Activated naive CD8-positive, alpha-beta T cell treated with anti-CD3 and anti-CD28 coated beads, Interleukin-2, amount 10 ng/mL, durations not matched to agents 7 days and 5 days (primary cell): Measurements from ENCODE around the gene PCSK1. TPM values are rescaled to one million over a fixed set of nuclear protein-coding genes. Genes with fewer than 3 reads are reported as not detected.
"Not testable (repeated sequence)": the region's sequence is repeated elsewhere in the genome, so short reads cannot be mapped to it uniquely, and the experiment has no call there.

Experiments
- ATAC-seq: fragments of 150-1000 bp; cut with Tn5 transposase; one replicate; pipeline ENCODE4 v1.10.0; 2021; ENCODE audit warnings: low read depth, moderate library complexity
- POLR2A ChIA-PET: fragments of 350-600 bp; sonication (Branson Sonifier 250); formaldehyde crosslinking; loops from one replicate; lab custom pipeline; 2021; ENCODE audit warnings: antibody characterized with exemption; lab: Charles Lee
- DNase-seq: peaks from one replicate; pipeline ENCODE4 v3.0.0; 2021
- H3K27ac Mint-ChIP-seq: one replicate; pipeline ENCODE4 v1.8.0; 2022; ENCODE audit warnings: mild to moderate bottlenecking, mixed read lengths
- H3K27me3 Mint-ChIP-seq: one replicate; pipeline ENCODE4 v1.8.0; 2022; ENCODE audit warnings: mild to moderate bottlenecking, moderate library complexity, mixed read lengths
- H3K36me3 Mint-ChIP-seq: one replicate; pipeline ENCODE4 v1.8.0; 2021; ENCODE audit warnings: mild to moderate bottlenecking, mixed read lengths
- H3K4me1 Mint-ChIP-seq: one replicate; pipeline ENCODE4 v1.8.0; 2021; ENCODE audit warnings: mixed read lengths
- H3K4me3 Mint-ChIP-seq: one replicate; pipeline ENCODE4 v1.8.0; 2022; ENCODE audit warnings: mild to moderate bottlenecking, moderate library complexity, mixed read lengths
- H3K9me3 Mint-ChIP-seq: one replicate; pipeline ENCODE4 v1.8.0; 2021; ENCODE audit warnings: mixed read lengths
- total RNA-seq, 2 experiments: library from RNA; stranded (reverse); gene quantifications; one replicate each; pipeline ENCODE4 v1.2.3, GENCODE V29; 2021

PCSK1 gene
- total RNA-seq, 2 experiments from 2014 or later = not detected

DNA sequence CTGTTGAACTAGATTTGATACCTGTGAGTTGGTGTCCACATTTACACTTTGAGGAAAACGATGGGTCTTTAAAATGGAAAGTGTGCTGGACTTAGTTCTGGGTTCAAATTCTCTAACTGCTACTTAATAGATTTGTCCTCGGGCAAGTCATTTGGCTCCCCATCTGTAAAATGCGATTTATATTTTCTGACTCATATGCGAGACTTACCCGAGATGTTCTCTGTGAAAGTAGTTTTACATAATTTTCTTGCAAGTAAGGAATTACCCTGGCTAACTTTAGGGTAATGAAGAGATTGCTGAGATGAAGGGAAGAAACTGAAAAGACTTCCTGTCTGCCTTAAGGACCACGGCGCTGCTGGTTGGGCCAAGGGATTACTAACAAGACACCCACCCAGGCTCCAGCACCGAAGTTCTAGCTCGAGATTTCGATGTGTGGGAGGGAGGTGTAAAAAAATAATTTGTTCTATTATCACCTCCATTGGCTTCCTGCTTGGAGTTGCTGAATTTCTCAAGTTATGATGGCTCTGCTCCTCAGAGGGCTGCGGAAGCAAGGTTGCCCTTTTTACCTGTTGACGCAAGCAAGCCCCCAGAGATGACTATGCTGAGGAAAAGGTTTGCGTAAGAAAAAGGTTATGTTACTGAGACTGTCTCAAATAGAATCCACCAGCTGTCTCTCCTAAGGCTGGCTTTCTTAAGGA, 24.1 kb downstream of the PCSK1 start:
- DNase-seq = no peak
- no peak overlapping the region for H3K4me3 Mint-ChIP-seq
- POLR2A ChIA-PET = no interaction called here
- H3K9me3 Mint-ChIP-seq = no peaks in the 10 kb centered on the region
- H3K27ac Mint-ChIP-seq = no peak overlapping the region
- H3K27me3 Mint-ChIP-seq = peaks cover 5% of the 10 kb centered on the region
- H3K36me3 Mint-ChIP-seq = no peaks in the 10 kb centered on the region
- ATAC-seq = no peak
- H3K4me1 Mint-ChIP-seq = no peaks in the 10 kb centered on the region

DNA sequence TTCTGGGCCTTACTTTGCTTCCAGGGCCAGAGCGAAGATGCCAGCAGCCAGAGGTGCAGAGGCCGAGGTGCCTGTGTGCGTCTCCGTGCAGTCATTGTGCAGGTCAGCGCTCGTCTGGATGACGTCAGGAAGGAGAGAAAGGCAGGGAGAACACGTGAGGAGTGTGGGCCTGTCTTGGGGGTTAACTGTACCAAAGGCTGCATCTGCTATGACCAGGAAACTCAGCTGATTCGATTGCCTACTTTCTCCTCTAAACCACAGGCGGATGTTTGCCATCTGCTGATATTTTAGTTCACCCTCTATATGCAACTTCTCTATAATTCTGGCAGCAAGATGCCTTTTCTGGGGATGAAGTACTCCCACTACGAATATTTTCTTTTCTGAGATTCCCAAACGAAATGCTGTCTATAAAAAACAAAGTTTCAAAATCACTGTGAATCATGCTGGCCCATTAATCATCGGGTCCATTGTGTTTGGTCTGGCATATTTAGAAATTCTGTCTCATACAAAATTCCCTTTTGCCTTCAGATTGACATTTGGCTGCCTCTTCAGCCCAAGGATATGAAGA, 24.8 kb downstream of the PCSK1 start:
- no peak for DNase-seq
- no peaks in the 10 kb centered on the region for H3K36me3 Mint-ChIP-seq
- H3K27ac Mint-ChIP-seq = no peak overlapping the region
- H3K4me3 Mint-ChIP-seq = no peak overlapping the region
- no peak for ATAC-seq
- peaks cover 5% of the 10 kb centered on the region for H3K27me3 Mint-ChIP-seq
- H3K9me3 Mint-ChIP-seq = no peaks in the 10 kb centered on the region
- POLR2A ChIA-PET = no interaction called here
- no peaks in the 10 kb centered on the region for H3K4me1 Mint-ChIP-seq

DNA sequence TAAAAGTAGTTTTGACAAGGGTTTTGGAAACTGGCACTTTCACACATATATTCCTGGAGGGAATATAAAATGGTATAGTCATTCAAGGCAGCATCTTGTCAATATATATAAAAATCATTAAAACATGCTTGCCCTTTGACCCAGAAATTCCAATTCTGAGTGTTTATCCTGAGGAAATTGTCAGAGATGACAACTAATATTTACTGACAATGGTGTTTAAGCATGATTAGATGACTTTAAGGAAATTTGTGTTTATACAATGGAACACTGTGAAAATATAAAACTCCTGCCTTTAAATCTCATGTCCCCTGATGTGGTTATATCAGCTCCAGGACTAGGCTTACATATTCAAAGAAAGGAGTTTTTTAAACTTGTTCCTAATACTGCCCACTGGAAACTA, 25.6 kb downstream of the PCSK1 start:
- H3K27me3 Mint-ChIP-seq = peaks cover 5% of the 10 kb centered on the region
- H3K27ac Mint-ChIP-seq = no peak overlapping the region
- no peak overlapping the region for H3K4me3 Mint-ChIP-seq
- H3K36me3 Mint-ChIP-seq = no peaks in the 10 kb centered on the region
- DNase-seq (no peak), ATAC-seq (no peak)
- H3K4me1 Mint-ChIP-seq = no peaks in the 10 kb centered on the region
- POLR2A ChIA-PET = no interaction called here
- H3K9me3 Mint-ChIP-seq = no peaks in the 10 kb centered on the region

DNA sequence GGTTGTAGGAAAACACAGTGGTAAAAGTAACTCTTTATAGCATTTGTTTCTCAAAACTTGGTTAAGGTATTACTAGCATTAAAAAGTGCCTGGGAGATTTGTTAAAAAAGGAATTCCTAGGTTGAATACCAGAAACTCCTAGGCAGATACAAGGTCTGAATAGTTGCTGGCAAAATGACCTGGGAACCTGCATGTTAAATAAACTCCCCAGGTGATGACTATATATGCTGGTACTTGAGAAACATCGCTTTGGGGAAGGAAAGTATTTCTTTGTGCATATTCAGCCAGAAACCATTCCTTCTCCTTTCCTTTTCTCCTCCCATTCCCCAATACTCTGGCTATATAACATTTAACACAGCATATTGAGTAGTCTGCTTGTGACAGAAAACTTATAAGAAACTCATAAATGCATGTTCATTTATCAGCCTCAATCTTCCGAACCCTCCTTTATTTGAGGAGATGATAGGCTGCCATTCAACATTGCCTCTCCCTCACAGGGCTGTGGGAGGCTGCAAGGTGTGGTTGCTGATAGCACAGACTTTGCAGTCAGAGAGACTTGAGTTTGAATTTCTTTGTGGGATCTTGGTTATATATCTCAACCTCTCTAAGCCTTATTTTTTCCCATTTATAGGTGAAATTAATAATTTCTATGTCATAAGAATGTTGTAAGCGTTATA, 28.7 kb downstream of the PCSK1 start:
- DNase-seq (no peak), ATAC-seq (no peak)
- Mint-ChIP-seq H3K9me3 (no peaks in the 10 kb centered on the region), H3K4me1 (no peaks in the 10 kb centered on the region), H3K4me3 (no peak overlapping the region), H3K27me3 (peaks cover 5% of the 10 kb centered on the region), H3K27ac (no peak overlapping the region), H3K36me3 (no peaks in the 10 kb centered on the region)
- POLR2A ChIA-PET = no interaction called here

DNA sequence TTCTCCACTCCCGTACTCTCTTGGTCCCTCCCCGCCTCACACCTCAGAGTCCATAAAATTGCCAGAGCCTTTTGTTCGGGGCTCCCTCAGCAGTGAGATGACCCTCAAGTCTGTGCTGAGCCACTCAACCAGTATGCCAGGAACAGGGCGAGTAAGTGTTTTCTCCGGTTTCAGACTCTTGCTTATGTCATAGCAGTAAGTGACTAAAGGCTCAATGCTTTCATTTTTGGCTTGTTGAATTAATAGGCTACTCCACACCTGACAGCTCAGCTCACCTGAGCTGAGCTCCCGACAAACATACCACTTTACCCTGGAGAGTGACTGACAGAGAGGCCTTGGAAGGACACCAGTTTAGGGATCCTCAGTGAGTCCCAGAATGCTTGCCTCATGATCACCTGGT, 30.5 kb downstream of the PCSK1 start:
- Mint-ChIP-seq H3K27ac (no peak overlapping the region), H3K36me3 (no peaks in the 10 kb centered on the region), H3K9me3 (no peaks in the 10 kb centered on the region), H3K4me3 (no peak overlapping the region), H3K4me1 (no peaks in the 10 kb centered on the region), H3K27me3 (peaks cover 5% of the 10 kb centered on the region)
- ATAC-seq (no peak), DNase-seq (no peak)
- POLR2A ChIA-PET = no interaction called here

DNA sequence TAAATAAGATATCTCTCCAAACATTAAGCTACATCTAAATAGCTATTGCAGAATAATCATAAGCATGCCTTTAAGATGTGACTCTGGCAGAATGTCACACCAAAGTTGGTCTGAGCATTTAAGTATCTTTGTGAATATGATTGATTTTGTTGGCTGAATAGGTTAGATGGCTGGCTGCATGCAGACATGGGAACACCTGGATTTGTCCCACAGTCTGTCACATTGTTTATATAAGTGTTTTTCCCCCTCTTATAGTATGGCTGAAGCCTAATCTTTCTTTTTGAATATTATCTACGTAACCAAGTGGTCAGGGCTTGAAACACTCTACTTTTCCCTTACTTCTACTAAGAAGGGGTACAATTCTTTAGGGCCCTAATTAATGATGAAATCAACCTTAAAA, 36.2 kb downstream of the PCSK1 start:
- DNase-seq (no peak), ATAC-seq (no peak)
- H3K4me3 Mint-ChIP-seq = no peak overlapping the region
- H3K4me1 Mint-ChIP-seq = no peaks in the 10 kb centered on the region
- peaks cover 10% of the 10 kb centered on the region for H3K27me3 Mint-ChIP-seq
- no peak overlapping the region for H3K27ac Mint-ChIP-seq
- POLR2A ChIA-PET = no interaction called here
- H3K9me3 Mint-ChIP-seq = no peaks in the 10 kb centered on the region
- no peaks in the 10 kb centered on the region for H3K36me3 Mint-ChIP-seq

DNA sequence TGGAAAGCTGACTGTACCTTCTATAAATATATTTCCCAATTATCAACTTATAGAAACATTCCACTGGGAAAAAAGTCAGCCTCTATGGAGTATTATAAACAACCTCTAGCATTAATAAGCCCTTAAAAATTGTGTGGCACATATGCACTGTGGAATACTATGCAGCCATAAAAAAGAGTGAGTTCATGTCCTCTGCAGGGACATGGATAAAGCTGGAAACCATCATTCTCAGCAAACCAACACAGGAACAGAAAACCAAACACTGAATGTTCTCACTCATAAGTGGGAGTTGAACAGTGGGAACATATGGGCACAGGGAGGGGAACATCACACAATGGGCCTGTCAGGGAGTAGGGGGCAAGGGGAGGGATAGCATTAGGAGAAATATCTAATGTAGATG, 37.8 kb downstream of the PCSK1 start:
- POLR2A ChIA-PET, H3K36me3 Mint-ChIP-seq: not testable (repeated sequence)

DNA sequence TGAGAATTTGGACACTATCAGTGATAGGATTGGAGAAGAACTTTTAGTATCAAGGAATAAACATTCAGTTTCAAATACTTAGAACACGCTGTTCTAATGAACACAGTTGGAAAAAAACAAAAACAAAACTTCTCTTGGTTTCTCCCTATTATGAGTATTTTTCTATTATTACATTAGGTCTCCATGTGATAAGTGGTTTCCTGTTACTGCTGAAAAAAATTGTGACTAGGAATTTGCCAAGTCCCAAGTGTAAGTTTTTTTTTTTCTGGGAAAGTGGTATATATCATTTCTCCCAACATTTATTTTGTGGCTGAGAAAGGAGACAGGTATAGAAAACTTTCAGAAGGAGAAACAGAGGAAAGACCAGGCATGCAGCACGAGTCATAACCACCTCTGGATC, 41.1 kb downstream of the PCSK1 start:
- no peak for DNase-seq
- H3K9me3 Mint-ChIP-seq = no peaks in the 10 kb centered on the region
- peaks cover 16% of the 10 kb centered on the region for H3K27me3 Mint-ChIP-seq
- no peak for ATAC-seq
- POLR2A ChIA-PET = no interaction called here
- no peak overlapping the region for H3K27ac Mint-ChIP-seq
- no peak overlapping the region for H3K4me3 Mint-ChIP-seq
- H3K4me1 Mint-ChIP-seq = no peaks in the 10 kb centered on the region
- H3K36me3 Mint-ChIP-seq = no peaks in the 10 kb centered on the region

More for the DNA sequence above, 37.8 kb downstream of the PCSK1 start:
- H3K9me3 Mint-ChIP-seq, ATAC-seq, H3K4me3 Mint-ChIP-seq, H3K27ac Mint-ChIP-seq, H3K4me1 Mint-ChIP-seq, DNase-seq: not testable (repeated sequence)
- H3K27me3 Mint-ChIP-seq = peaks cover 10% of the 10 kb centered on the region

DNA sequence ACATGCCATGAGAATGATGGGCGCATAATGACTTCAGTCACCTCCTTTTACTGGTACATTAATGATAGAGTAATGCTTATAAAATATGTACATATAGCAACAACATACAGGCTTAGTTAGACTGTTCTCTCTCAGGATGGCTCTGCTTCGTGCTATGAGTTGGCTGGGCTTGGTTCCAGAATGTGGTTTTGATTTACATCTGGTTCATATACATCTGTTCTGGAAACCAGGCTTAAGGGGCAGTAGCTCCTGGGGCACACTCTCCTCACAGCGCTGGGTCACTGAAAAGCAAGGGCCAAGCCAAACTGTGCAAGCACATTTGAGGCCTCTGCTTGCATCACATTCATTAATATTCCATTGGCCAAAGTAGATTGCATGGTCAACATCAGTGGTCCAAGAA, 44.9 kb downstream of the PCSK1 start:
- DNase-seq (no peak), ATAC-seq (no peak)
- Mint-ChIP-seq H3K36me3 (no peaks in the 10 kb centered on the region), H3K27ac (no peak overlapping the region), H3K9me3 (no peaks in the 10 kb centered on the region), H3K4me3 (no peak overlapping the region), H3K27me3 (peaks cover 12% of the 10 kb centered on the region), H3K4me1 (no peaks in the 10 kb centered on the region)
- POLR2A ChIA-PET = no interaction called here

DNA sequence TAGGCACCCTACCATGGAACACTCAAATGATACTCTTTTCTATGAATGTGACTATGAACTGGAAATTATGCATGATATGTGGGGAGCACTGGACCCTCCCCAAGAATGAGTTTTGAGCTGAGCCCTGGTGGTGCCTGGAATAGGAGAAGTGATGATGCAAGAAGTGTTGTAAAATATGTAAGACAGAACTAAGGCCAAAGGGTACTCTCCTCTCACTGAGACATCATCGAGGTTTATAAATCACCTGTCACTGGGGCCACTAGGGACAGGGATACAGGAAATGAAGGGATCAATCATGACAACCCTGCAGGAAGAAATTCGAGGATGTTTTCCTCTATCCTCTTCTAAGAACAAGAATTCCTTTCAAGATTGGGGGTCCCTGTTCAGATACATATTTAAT, 45.4 kb downstream of the PCSK1 start:
- no peaks in the 10 kb centered on the region for H3K36me3 Mint-ChIP-seq
- H3K9me3 Mint-ChIP-seq = no peaks in the 10 kb centered on the region
- DNase-seq = no peak
- no peak for ATAC-seq
- no peaks in the 10 kb centered on the region for H3K4me1 Mint-ChIP-seq
- H3K27me3 Mint-ChIP-seq = peaks cover 15% of the 10 kb centered on the region
- H3K27ac Mint-ChIP-seq = no peak overlapping the region
- POLR2A ChIA-PET = no interaction called here
- H3K4me3 Mint-ChIP-seq = no peak overlapping the region

DNA sequence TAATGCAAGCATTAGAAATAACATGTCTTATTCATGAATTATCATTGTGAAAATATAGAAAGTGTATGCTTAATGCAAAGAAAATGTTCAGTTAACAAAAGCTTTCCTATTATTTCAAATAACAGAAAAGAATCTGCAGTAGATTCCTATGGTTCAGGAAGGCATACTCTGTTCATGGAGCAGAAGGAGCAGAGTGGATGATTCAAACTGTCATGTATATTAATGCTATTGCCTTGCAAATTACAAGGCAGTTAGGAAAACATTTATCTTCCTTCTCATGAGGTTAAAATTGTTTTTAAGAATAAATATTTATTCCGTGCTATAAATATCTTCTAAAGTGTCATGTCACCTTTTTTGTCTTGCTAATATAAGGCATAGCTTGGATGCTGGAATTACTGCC, 47.5 kb downstream of the PCSK1 start:
- H3K36me3 Mint-ChIP-seq = no peaks in the 10 kb centered on the region
- no peak overlapping the region for H3K27ac Mint-ChIP-seq
- no peak overlapping the region for H3K4me3 Mint-ChIP-seq
- H3K27me3 Mint-ChIP-seq = peaks cover 24% of the 10 kb centered on the region
- no peaks in the 10 kb centered on the region for H3K9me3 Mint-ChIP-seq
- ATAC-seq (no peak), DNase-seq (no peak)
- H3K4me1 Mint-ChIP-seq = peaks cover 4% of the 10 kb centered on the region
- POLR2A ChIA-PET = no interaction called here

DNA sequence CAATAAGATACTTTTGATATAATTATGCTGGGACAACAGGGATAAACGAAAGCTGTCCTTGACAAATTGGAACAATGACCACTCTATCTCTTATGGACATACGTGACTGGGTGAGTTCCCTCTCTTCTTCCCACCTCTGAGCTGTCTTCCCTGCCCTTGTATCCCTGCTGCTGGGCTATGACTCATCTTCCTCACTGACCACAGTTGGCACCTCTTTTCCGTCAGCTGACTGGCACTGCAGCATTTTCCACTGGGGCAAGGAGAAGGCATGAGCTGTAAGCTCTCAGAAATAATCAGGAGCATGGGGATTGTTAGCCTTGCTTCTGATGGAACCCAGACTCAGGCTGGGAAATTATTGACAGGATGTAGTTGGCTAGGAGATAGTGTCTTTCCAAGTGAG, 48.7 kb downstream of the PCSK1 start:
- POLR2A ChIA-PET = no interaction called here
- no peaks in the 10 kb centered on the region for H3K36me3 Mint-ChIP-seq
- DNase-seq (no peak), ATAC-seq (no peak)
- no peaks in the 10 kb centered on the region for H3K9me3 Mint-ChIP-seq
- H3K27me3 Mint-ChIP-seq = peaks cover 17% of the 10 kb centered on the region
- H3K27ac Mint-ChIP-seq = no peak overlapping the region
- no peak overlapping the region for H3K4me3 Mint-ChIP-seq
- peaks cover 4% of the 10 kb centered on the region for H3K4me1 Mint-ChIP-seq

DNA sequence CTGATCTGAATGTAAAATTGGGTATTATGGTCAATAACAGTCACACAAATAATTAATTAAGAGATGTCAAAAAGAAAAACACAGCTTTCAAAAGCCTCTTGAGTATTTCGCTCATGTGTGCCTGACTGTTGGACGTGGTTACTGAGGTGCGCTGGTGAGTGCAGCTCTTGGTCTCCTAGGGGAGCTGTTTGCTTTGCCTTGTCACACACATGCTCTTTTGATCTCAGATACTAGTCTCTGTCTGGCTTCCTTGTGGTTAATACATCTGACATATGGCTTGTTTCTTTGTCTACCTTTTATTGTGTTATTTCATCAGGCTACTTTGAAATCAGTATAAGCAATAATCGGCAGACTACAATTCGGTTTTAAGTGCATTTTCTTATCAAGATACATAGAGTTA, 51.5 kb downstream of the PCSK1 start:
- DNase-seq (no peak), ATAC-seq (peak; percentile 63)
- peaks cover 4% of the 10 kb centered on the region for H3K4me1 Mint-ChIP-seq
- H3K27me3 Mint-ChIP-seq = peaks cover 17% of the 10 kb centered on the region
- POLR2A ChIA-PET = no interaction called here
- no peaks in the 10 kb centered on the region for H3K9me3 Mint-ChIP-seq
- no peak overlapping the region for H3K27ac Mint-ChIP-seq
- no peaks in the 10 kb centered on the region for H3K36me3 Mint-ChIP-seq
- H3K4me3 Mint-ChIP-seq = no peak overlapping the region

DNA sequence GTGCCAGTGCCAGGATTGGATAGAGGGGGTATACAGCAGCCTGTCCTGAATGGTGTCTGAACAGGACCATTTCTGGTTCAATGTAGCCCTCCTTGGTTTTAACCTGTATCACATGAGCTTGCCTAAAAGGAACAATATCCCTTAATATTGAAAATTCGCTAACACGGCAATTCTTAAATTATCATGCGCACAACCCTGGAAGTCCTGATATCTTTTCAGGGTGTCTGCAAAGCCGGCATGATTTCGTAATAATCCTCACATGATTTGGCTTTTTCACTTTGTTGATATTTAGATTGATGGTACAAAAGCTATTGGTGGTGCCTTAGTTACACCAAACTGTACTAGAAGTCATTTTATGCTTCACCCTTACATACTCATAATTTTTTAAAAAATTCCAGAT, 53.2 kb downstream of the PCSK1 start:
- peaks cover 22% of the 10 kb centered on the region for H3K27me3 Mint-ChIP-seq
- DNase-seq (no peak), ATAC-seq (no peak)
- H3K4me1 Mint-ChIP-seq = peaks cover 4% of the 10 kb centered on the region
- H3K9me3 Mint-ChIP-seq = no peaks in the 10 kb centered on the region
- POLR2A ChIA-PET = no interaction called here
- H3K4me3 Mint-ChIP-seq = no peak overlapping the region
- no peak overlapping the region for H3K27ac Mint-ChIP-seq
- H3K36me3 Mint-ChIP-seq = no peaks in the 10 kb centered on the region
